Activated CD4-positive, alpha-beta T cell treated with anti-CD3 and anti-CD28 coated beads, Interleukin-2, amount 10 ng/mL, durations not matched to agents 24 days and 14 days (primary cell): ENCODE measurements around the gene CMTM5. TPM values are rescaled to one million over a fixed set of nuclear protein-coding genes. Genes with fewer than 3 reads are reported as not detected.

Experiments used
- DNase-seq: peaks from one replicate; pipeline ENCODE4 v3.0.0; 2022
- H3K27ac Mint-ChIP-seq: one replicate; pipeline ENCODE4 v1.8.0; 2022; ENCODE audit warnings: mild to moderate bottlenecking, mixed read lengths
- H3K27me3 Mint-ChIP-seq: one replicate; pipeline ENCODE4 v1.8.0; 2022; ENCODE audit warnings: mixed read lengths
- H3K36me3 Mint-ChIP-seq: one replicate; pipeline ENCODE4 v1.8.0; 2022; ENCODE audit warnings: low read depth, mild to moderate bottlenecking, mixed read lengths
- H3K4me1 Mint-ChIP-seq: one replicate; pipeline ENCODE4 v1.8.0; 2021; ENCODE audit warnings: mixed read lengths
- H3K4me3 Mint-ChIP-seq: one replicate; pipeline ENCODE4 v1.8.0; 2022; ENCODE audit warnings: mild to moderate bottlenecking, moderate library complexity, mixed read lengths
- H3K9me3 Mint-ChIP-seq: one replicate; pipeline ENCODE4 v1.8.0; 2021; ENCODE audit warnings: mixed read lengths
- intact Hi-C: fragments of 100-400 bp; cut with micrococcal nuclease; formaldehyde crosslinking; loops from one replicate; pipeline ENCODE4 v1.15.1; 2023
- total RNA-seq: library from RNA; stranded (reverse); gene quantifications from 2 replicates; pipeline ENCODE4 v1.2.3, GENCODE V29; 2022

CMTM5 gene
- total RNA-seq, 1 donor from 2014 or later: not detected

- Mint-ChIP-seq H3K27me3 (peaks cover 42% of the 10 kb centered on the region), H3K36me3 (no peaks in the 10 kb centered on the region), H3K4me3 (peak within 1 kb of the TSS; percentile 78), H3K4me1 (peaks cover 4% of the 10 kb centered on the region), H3K27ac (no peak within 1 kb of the TSS), H3K9me3 (no peaks in the 10 kb centered on the region)
- peak; percentile 83 for DNase-seq
- intact Hi-C loops: loop anchor here (2.0 kb wide), 1 partner anchor 24 kb away; no protein-coding TSS in a partner anchor
Observed at GRCh38 chr14:23352506-23353432, 24.1 kb upstream of the CMTM5 start, which contains the start of gene SLC22A17. Gene SLC22A17, minus strand, starts transcription at chr14:23352887.

- Mint-ChIP-seq H3K4me3 (peak overlapping the region; percentile 78), H3K9me3 (no peaks in the 10 kb centered on the region), H3K27me3 (peaks cover 42% of the 10 kb centered on the region), H3K4me1 (peaks cover 4% of the 10 kb centered on the region), H3K27ac (no peak overlapping the region), H3K36me3 (no peaks in the 10 kb centered on the region)
- no peak for DNase-seq
- intact Hi-C loops: loop anchor here (2.0 kb wide), 1 partner anchor 25 kb away; no protein-coding TSS in a partner anchor
Observed at GRCh38 chr14:23353433-23353780, 23.4 kb upstream of the CMTM5 start.

- no peak for DNase-seq
- Mint-ChIP-seq H3K4me3 (no peak overlapping the region), H3K4me1 (peaks cover 4% of the 10 kb centered on the region), H3K27me3 (peaks cover 40% of the 10 kb centered on the region), H3K27ac (no peak overlapping the region), H3K36me3 (no peaks in the 10 kb centered on the region), H3K9me3 (no peaks in the 10 kb centered on the region)
- intact Hi-C loops: no loop called here
Observed at GRCh38 chr14:23354990-23355389, 21.9 kb upstream of the CMTM5 start.

- intact Hi-C loops: no loop called here
- Mint-ChIP-seq H3K27me3 (peaks cover 33% of the 10 kb centered on the region), H3K27ac (no peak overlapping the region), H3K36me3 (no peaks in the 10 kb centered on the region), H3K9me3 (no peaks in the 10 kb centered on the region), H3K4me3 (no peak overlapping the region), H3K4me1 (peaks cover 2% of the 10 kb centered on the region)
- no peak for DNase-seq
Observed at GRCh38 chr14:23355871-23356435, 20.9 kb upstream of the CMTM5 start.

- intact Hi-C loops: no loop called here
Observed at GRCh38 chr14:23356662-23357061, 20.2 kb upstream of the CMTM5 start.

GRCh38 chr14:23357261-23357660 is 19.6 kb upstream of the CMTM5 start:
- no peak overlapping the region for H3K27ac Mint-ChIP-seq
- H3K27me3 Mint-ChIP-seq: peaks cover 35% of the 10 kb centered on the region
- no peak overlapping the region for H3K4me3 Mint-ChIP-seq
- H3K9me3 Mint-ChIP-seq: no peaks in the 10 kb centered on the region
- H3K36me3 Mint-ChIP-seq: no peaks in the 10 kb centered on the region
- H3K4me1 Mint-ChIP-seq: peaks cover 2% of the 10 kb centered on the region
- intact Hi-C loops: no loop called here
- DNase-seq: no peak

More at GRCh38 chr14:23356662-23357061, 20.2 kb upstream of the CMTM5 start:
- Mint-ChIP-seq H3K4me1 (peaks cover 2% of the 10 kb centered on the region), H3K27ac (no peak overlapping the region), H3K4me3 (no peak overlapping the region), H3K9me3 (no peaks in the 10 kb centered on the region), H3K36me3 (no peaks in the 10 kb centered on the region), H3K27me3 (peaks cover 32% of the 10 kb centered on the region)
- DNase-seq: no peak

DNA sequence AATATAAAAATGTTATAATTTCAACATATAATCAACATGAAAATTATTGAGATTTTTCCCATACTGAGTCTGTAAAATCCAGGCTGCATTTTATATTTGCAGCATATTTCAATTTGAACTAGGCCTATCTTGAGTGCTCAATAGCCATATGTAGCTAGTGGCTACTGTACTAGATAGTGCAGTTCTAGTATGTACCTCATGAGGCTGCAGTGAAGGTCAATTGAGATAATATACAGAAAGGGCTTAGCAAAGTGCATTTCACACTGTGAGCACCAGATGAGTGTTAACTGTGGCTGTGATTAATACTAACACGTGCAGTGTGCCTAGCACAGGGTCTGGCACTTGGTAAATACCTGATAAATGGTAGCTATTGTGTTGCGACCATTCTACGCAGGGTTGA is 18.8 kb upstream of the CMTM5 start:
- intact Hi-C loops: no loop called here
- Mint-ChIP-seq H3K4me1 (peaks cover under 1% of the 10 kb centered on the region), H3K9me3 (no peaks in the 10 kb centered on the region), H3K36me3 (no peaks in the 10 kb centered on the region), H3K27ac (no peak overlapping the region), H3K27me3 (peaks cover 33% of the 10 kb centered on the region), H3K4me3 (no peak overlapping the region)
- no peak for DNase-seq

- no peaks in the 10 kb centered on the region for H3K9me3 Mint-ChIP-seq
- peaks cover 29% of the 10 kb centered on the region for H3K27me3 Mint-ChIP-seq
- H3K36me3 Mint-ChIP-seq: no peaks in the 10 kb centered on the region
- no peak for DNase-seq
- no peak overlapping the region for H3K4me3 Mint-ChIP-seq
- H3K4me1 Mint-ChIP-seq: no peaks in the 10 kb centered on the region
- H3K27ac Mint-ChIP-seq: no peak overlapping the region
- intact Hi-C loops: no loop called here
Observed at GRCh38 chr14:23358553-23359166, 18.2 kb upstream of the CMTM5 start.

DNA sequence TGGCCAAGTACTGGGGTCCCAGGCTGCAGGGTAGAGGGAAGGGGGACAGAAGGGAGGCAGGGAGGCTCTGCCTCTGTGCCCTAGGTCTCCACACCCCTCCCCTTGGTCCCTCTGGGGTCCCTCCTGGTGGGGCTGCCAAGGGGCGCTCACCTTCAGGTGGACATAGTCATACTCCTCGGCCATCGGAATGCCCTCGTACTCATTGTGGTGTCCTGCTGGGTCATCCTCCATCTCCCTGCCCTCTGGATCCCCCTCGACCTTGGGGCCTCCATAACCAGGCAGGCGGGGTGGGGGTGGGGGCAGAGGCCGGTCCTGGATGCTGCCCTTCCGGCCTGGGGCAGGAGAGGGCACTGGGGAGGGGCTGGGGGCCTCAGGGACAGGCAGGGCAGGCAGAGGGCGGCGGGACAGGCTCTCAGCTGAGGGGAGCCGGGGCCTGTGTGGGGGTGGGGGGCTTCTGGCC is 17.6 kb upstream of the CMTM5 start:
- Mint-ChIP-seq H3K9me3 (no peaks in the 10 kb centered on the region), H3K36me3 (no peaks in the 10 kb centered on the region), H3K4me1 (no peaks in the 10 kb centered on the region), H3K27ac (no peak overlapping the region), H3K27me3 (peaks cover 27% of the 10 kb centered on the region), H3K4me3 (no peak overlapping the region)
- DNase-seq: no peak
- intact Hi-C loops: no loop called here

DNA sequence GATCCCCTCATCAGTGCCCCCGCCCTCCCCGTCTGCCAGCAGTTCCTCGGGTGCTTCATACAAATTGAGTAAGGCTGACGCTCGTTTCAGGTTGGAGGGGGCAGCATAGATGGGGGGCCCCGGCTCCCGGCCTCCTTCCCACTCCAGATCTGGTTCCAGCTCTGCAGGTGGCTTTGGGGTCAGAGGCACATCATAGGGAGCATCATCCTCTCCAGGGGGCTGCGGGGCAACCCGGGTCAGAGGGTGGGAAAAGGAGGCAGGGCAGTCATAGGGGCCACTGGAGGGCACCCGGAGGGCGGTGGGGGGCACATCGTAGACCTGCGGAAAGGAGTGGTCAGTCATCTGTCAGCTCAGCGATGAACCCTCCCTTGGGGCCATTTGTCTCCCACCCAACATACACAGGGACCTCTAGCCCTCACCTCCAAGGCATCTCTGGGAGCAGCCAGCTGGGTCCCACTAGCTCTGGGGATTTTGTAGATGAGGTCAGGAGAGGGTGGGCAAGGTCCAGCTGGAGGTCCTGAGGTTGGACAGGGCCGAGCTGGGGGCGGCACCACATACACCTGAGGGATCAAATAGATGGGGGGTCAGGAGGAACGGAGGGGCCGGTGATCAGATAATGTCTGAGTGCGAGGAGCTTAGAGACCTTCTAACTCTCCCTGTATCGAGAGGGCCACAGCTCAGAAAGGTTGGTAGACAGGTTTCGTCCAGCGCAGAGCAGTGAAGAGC is 17.0 kb upstream of the CMTM5 start:
- no peak for DNase-seq
- no peak overlapping the region for H3K27ac Mint-ChIP-seq

DNA sequence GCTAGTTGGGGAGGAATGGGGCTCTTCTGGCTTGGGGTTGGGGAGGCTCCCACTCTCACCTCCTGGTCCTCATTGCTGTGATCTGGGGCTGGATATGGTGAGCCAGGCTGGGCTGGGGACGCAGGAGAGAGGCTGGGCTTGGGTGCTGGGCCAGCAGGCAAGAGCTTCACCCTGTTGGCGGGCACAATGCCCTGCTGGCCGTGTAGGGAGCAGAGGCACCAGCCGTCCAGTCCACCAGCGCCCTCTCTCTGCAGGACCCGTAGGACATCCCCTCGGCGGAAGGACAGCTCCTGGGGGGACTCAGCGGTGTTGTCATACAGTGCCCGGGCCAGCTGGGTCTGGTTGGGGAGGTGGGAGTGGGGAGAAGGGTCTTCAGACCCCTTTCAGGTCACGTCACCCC is 16.4 kb upstream of the CMTM5 start:
- Mint-ChIP-seq H3K27me3 (peaks cover 24% of the 10 kb centered on the region), H3K27ac (no peak overlapping the region), H3K9me3 (no peaks in the 10 kb centered on the region), H3K4me1 (no peaks in the 10 kb centered on the region), H3K36me3 (no peaks in the 10 kb centered on the region), H3K4me3 (no peak overlapping the region)
- DNase-seq: no peak
- intact Hi-C loops: no loop called here

More for the DNA sequence above, 17.0 kb upstream of the CMTM5 start:
- Mint-ChIP-seq H3K36me3 (no peaks in the 10 kb centered on the region), H3K27me3 (peaks cover 28% of the 10 kb centered on the region), H3K9me3 (no peaks in the 10 kb centered on the region), H3K4me1 (no peaks in the 10 kb centered on the region), H3K4me3 (no peak overlapping the region)
- intact Hi-C loops: no loop called here

- Mint-ChIP-seq H3K9me3 (no peaks in the 10 kb centered on the region), H3K36me3 (no peaks in the 10 kb centered on the region), H3K4me1 (no peaks in the 10 kb centered on the region), H3K27ac (peak overlapping the region; percentile 44), H3K4me3 (no peak overlapping the region), H3K27me3 (peaks cover 24% of the 10 kb centered on the region)
- intact Hi-C loops: no loop called here
- no peak for DNase-seq
Observed at GRCh38 chr14:23361320-23361719, 15.5 kb upstream of the CMTM5 start.

DNA sequence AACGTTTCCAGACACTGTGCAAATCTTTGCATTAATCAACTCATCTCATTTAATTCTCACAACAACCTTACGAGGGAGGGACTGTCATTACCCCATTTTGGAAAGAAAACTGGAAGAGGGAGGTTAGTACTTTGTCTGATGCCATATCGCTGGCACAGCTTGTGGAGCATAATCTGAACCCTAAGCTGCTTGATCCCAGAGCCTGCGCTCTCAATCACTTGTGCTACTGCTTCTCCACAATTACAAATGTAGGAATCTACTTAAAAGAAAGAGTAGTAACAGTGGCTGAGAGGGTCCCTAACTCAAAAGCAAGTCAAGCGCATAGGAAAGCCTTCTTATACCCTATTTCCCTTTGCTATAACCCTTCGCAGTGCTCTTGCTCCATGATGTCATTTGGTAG is 15.1 kb upstream of the CMTM5 start:
- Mint-ChIP-seq H3K36me3 (no peaks in the 10 kb centered on the region), H3K4me1 (no peaks in the 10 kb centered on the region), H3K27me3 (peaks cover 28% of the 10 kb centered on the region), H3K4me3 (no peak overlapping the region), H3K9me3 (no peaks in the 10 kb centered on the region), H3K27ac (no peak overlapping the region)
- DNase-seq: no peak
- intact Hi-C loops: no loop called here
